Measurements from ENCODE around the gene SERHL2.
"Not testable (repeated sequence)": the region's sequence is repeated elsewhere in the genome, so short reads cannot be mapped to it uniquely, and the experiment has no call there.

Gene SERHL2

GRCh38 chr22:42574468-42574867, 20.7 kb downstream of the SERHL2 start:
- not testable (repeated sequence) for H3K27ac Mint-ChIP-seq; DNase-seq (ENCODE audit: low spot score); H3K4me1 Mint-ChIP-seq (ENCODE audit: low read depth); H3K27me3 Mint-ChIP-seq (ENCODE audit: low read depth); H3K9me3 Mint-ChIP-seq; H3K4me3 Mint-ChIP-seq
- H3K36me3 Mint-ChIP-seq (ENCODE audit: low read depth) = peaks cover 23% of the 10 kb centered on the region

- not testable (repeated sequence) for H3K27me3 Mint-ChIP-seq (ENCODE audit: low read depth); H3K9me3 Mint-ChIP-seq; H3K4me3 Mint-ChIP-seq; H3K4me1 Mint-ChIP-seq (ENCODE audit: low read depth); DNase-seq (ENCODE audit: low spot score); H3K27ac Mint-ChIP-seq
- H3K36me3 Mint-ChIP-seq (ENCODE audit: low read depth) = peaks cover 15% of the 10 kb centered on the region
These were observed 22.3 kb downstream of the SERHL2 start for GRCh38 chr22:42575996-42576574.

- H3K27ac Mint-ChIP-seq; H3K9me3 Mint-ChIP-seq; H3K27me3 Mint-ChIP-seq (ENCODE audit: low read depth); H3K4me3 Mint-ChIP-seq; DNase-seq (ENCODE audit: low spot score); H3K4me1 Mint-ChIP-seq (ENCODE audit: low read depth): not testable (repeated sequence)
- peaks cover 18% of the 10 kb centered on the region for H3K36me3 Mint-ChIP-seq (ENCODE audit: low read depth)
These were observed 23.4 kb downstream of the SERHL2 start for GRCh38 chr22:42577141-42577540.

GRCh38 chr22:42577623-42578240, 24.0 kb downstream of the SERHL2 start:
- Mint-ChIP-seq H3K27me3 (ENCODE audit: low read depth) (no peaks in the 10 kb centered on the region), H3K9me3 (no peaks in the 10 kb centered on the region), H3K4me1 (ENCODE audit: low read depth) (peaks cover 8% of the 10 kb centered on the region), H3K4me3 (no peak overlapping the region), H3K36me3 (ENCODE audit: low read depth) (peaks cover 21% of the 10 kb centered on the region), H3K27ac (no peak overlapping the region)
- DNase-seq (ENCODE audit: low spot score) = no peak

- H3K36me3 Mint-ChIP-seq (ENCODE audit: low read depth) = peaks cover 23% of the 10 kb centered on the region
- H3K4me3 Mint-ChIP-seq = peak overlapping the region; percentile 32
- H3K4me1 Mint-ChIP-seq (ENCODE audit: low read depth); H3K27me3 Mint-ChIP-seq (ENCODE audit: low read depth); H3K9me3 Mint-ChIP-seq; H3K27ac Mint-ChIP-seq; DNase-seq (ENCODE audit: low spot score): not testable (repeated sequence)
These were observed 26.3 kb downstream of the SERHL2 start for GRCh38 chr22:42580040-42580439.

GRCh38 chr22:42581194-42581761, 27.5 kb downstream of the SERHL2 start:
- H3K9me3 Mint-ChIP-seq; DNase-seq (ENCODE audit: low spot score); H3K27me3 Mint-ChIP-seq (ENCODE audit: low read depth); H3K4me1 Mint-ChIP-seq (ENCODE audit: low read depth): not testable (repeated sequence)
- H3K36me3 Mint-ChIP-seq (ENCODE audit: low read depth) = peaks cover 28% of the 10 kb centered on the region
- peak overlapping the region; percentile 96 for H3K27ac Mint-ChIP-seq
- H3K4me3 Mint-ChIP-seq = peak overlapping the region; percentile 96

GRCh38 chr22:42581762-42582716, 28.3 kb downstream of the SERHL2 start:
- peak; percentile 82 for DNase-seq (ENCODE audit: low spot score)
- H3K27ac Mint-ChIP-seq = peak overlapping the region; percentile 96
- no peaks in the 10 kb centered on the region for H3K9me3 Mint-ChIP-seq
- peak overlapping the region; percentile 96 for H3K4me3 Mint-ChIP-seq
- peaks cover 35% of the 10 kb centered on the region for H3K36me3 Mint-ChIP-seq (ENCODE audit: low read depth)
- peaks cover 8% of the 10 kb centered on the region for H3K4me1 Mint-ChIP-seq (ENCODE audit: low read depth)
- H3K27me3 Mint-ChIP-seq (ENCODE audit: low read depth) = no peaks in the 10 kb centered on the region

- Mint-ChIP-seq H3K4me3 (no peak overlapping the region), H3K4me1 (ENCODE audit: low read depth) (peaks cover 8% of the 10 kb centered on the region), H3K27me3 (ENCODE audit: low read depth) (no peaks in the 10 kb centered on the region), H3K9me3 (no peaks in the 10 kb centered on the region), H3K27ac (no peak overlapping the region), H3K36me3 (ENCODE audit: low read depth) (peaks cover 39% of the 10 kb centered on the region)
- DNase-seq (ENCODE audit: low spot score) = no peak
These were observed 29.2 kb downstream of the SERHL2 start for GRCh38 chr22:42582987-42583386.

- no peak for DNase-seq (ENCODE audit: low spot score)
- Mint-ChIP-seq H3K9me3 (no peaks in the 10 kb centered on the region), H3K27ac (no peak overlapping the region), H3K27me3 (ENCODE audit: low read depth) (no peaks in the 10 kb centered on the region), H3K4me3 (no peak overlapping the region), H3K36me3 (ENCODE audit: low read depth) (peaks cover 38% of the 10 kb centered on the region), H3K4me1 (ENCODE audit: low read depth) (peaks cover 8% of the 10 kb centered on the region)
These were observed 30.7 kb downstream of the SERHL2 start for GRCh38 chr22:42584364-42584940.

- DNase-seq (ENCODE audit: low spot score) = no peak
- H3K4me1 Mint-ChIP-seq (ENCODE audit: low read depth) = peaks cover 8% of the 10 kb centered on the region
- H3K27ac Mint-ChIP-seq = no peak overlapping the region
- H3K4me3 Mint-ChIP-seq = no peak overlapping the region
- peaks cover 43% of the 10 kb centered on the region for H3K36me3 Mint-ChIP-seq (ENCODE audit: low read depth)
- no peaks in the 10 kb centered on the region for H3K9me3 Mint-ChIP-seq
- no peaks in the 10 kb centered on the region for H3K27me3 Mint-ChIP-seq (ENCODE audit: low read depth)
These were observed 31.3 kb downstream of the SERHL2 start for GRCh38 chr22:42585096-42585495.

GRCh38 chr22:42586381-42586780, 32.6 kb downstream of the SERHL2 start:
- no peak for DNase-seq (ENCODE audit: low spot score)
- Mint-ChIP-seq H3K27ac (peak overlapping the region; percentile 13), H3K27me3 (ENCODE audit: low read depth) (no peaks in the 10 kb centered on the region), H3K4me3 (no peak overlapping the region), H3K9me3 (no peaks in the 10 kb centered on the region), H3K36me3 (ENCODE audit: low read depth) (peaks cover 44% of the 10 kb centered on the region), H3K4me1 (ENCODE audit: low read depth) (peaks cover 5% of the 10 kb centered on the region)

GRCh38 chr22:42587588-42588175, 33.9 kb downstream of the SERHL2 start:
- no peaks in the 10 kb centered on the region for H3K27me3 Mint-ChIP-seq (ENCODE audit: low read depth)
- no peak overlapping the region for H3K4me3 Mint-ChIP-seq
- no peaks in the 10 kb centered on the region for H3K9me3 Mint-ChIP-seq
- H3K27ac Mint-ChIP-seq = no peak overlapping the region
- peaks cover 46% of the 10 kb centered on the region for H3K36me3 Mint-ChIP-seq (ENCODE audit: low read depth)
- H3K4me1 Mint-ChIP-seq (ENCODE audit: low read depth) = no peaks in the 10 kb centered on the region
- DNase-seq (ENCODE audit: low spot score) = no peak

GRCh38 chr22:42591987-42592386, 38.2 kb downstream of the SERHL2 start:
- Mint-ChIP-seq H3K36me3 (ENCODE audit: low read depth) (peaks cover 54% of the 10 kb centered on the region), H3K27ac (no peak overlapping the region), H3K27me3 (ENCODE audit: low read depth) (no peaks in the 10 kb centered on the region), H3K4me1 (ENCODE audit: low read depth) (no peaks in the 10 kb centered on the region), H3K9me3 (no peaks in the 10 kb centered on the region), H3K4me3 (no peak overlapping the region)
- no peak for DNase-seq (ENCODE audit: low spot score)

Data from T-helper 2 cell treated with Interferon-gamma antibody and Interleukin-4, amounts not matched to agents 5 μg/mL and 100 μg/mL, for 36 hours (primary cell).